Hepatocyte (in vitro differentiated cells): ENCODE data around the gene EXOC1L. TPM values are rescaled to one million over a fixed set of nuclear protein-coding genes. Genes with fewer than 3 reads are reported as not detected.
"Not testable (repeated sequence)": the region's sequence is repeated elsewhere in the genome, so short reads cannot be mapped to it uniquely, and the experiment has no call there.

Experiments used
- DNase-seq: peaks from one replicate; pipeline ENCODE4 v3.0.0-alpha.2; 2016; ENCODE audit warnings: low spot score
- H2AFZ ChIP-seq: fragments of 200-600 bp; sonication (generic); 2 replicates; pipeline ENCODE4 v1.6.0; 2016; ENCODE audit warnings: antibody characterized with exemption, mild to moderate bottlenecking
- H3K27ac ChIP-seq: fragments of 200-600 bp; sonication (generic); 2 replicates; pipeline ENCODE4 v1.5.1; 2016; ENCODE audit warnings: mild to moderate bottlenecking
- H3K27me3 ChIP-seq: fragments of 200-600 bp; sonication (generic); 2 replicates; pipeline ENCODE4 v1.6.1; 2016
- H3K36me3 ChIP-seq: fragments of 200-600 bp; sonication (generic); replicated peaks from 2 replicates; pipeline ENCODE4 v1.5.1; 2016; ENCODE audit warnings: low read depth; ENCODE audit not compliant: insufficient read depth
- H3K4me1 ChIP-seq: fragments of 200-600 bp; sonication (generic); 2 replicates; pipeline ENCODE4 v1.5.1; 2016; ENCODE audit warnings: mild to moderate bottlenecking, moderate library complexity; ENCODE audit not compliant: insufficient read depth
- H3K4me2 ChIP-seq: fragments of 200-600 bp; sonication (generic); 2 replicates; pipeline ENCODE4 v1.6.0; 2016
- H3K4me3 ChIP-seq: fragments of 200-600 bp; sonication (generic); 2 replicates; pipeline ENCODE4 v1.5.1; 2016; ENCODE audit warnings: mild to moderate bottlenecking
- H3K79me2 ChIP-seq: fragments of 200-600 bp; sonication (generic); 2 replicates; pipeline ENCODE4 v1.6.0; 2017; ENCODE audit warnings: mild to moderate bottlenecking
- H3K9me2 ChIP-seq: fragments of 200-600 bp; sonication (generic); replicated peaks from 2 replicates; pipeline ENCODE4 v1.6.0; 2017; ENCODE audit warnings: mild to moderate bottlenecking; ENCODE audit not compliant: insufficient read depth
- H3K9me3 ChIP-seq: fragments of 200-600 bp; sonication (generic); 2 replicates; pipeline ENCODE4 v1.5.1; 2016; ENCODE audit warnings: low read depth, mild to moderate bottlenecking
- H4K20me1 ChIP-seq: fragments of 200-600 bp; sonication (generic); 2 replicates; pipeline ENCODE4 v1.6.0; 2016; ENCODE audit warnings: mild to moderate bottlenecking; ENCODE audit not compliant: insufficient read depth, poor library complexity, severe bottlenecking
- EZH2 ChIP-seq: fragments of 200-600 bp; sonication (generic); IDR thresholded peaks from 2 replicates; pipeline ENCODE4 v1.6.1; 2016; ENCODE audit warnings: antibody characterized with exemption, mild to moderate bottlenecking, borderline replicate concordance
- EZH2phosphoT487 ChIP-seq: fragments of 200-600 bp; sonication (generic); IDR thresholded peaks from one replicate; pipeline ENCODE4 v1.6.1; 2018; ENCODE audit warnings: antibody characterized with exemption, mild to moderate bottlenecking, low read depth, moderate library complexity; ENCODE audit not compliant: unreplicated experiment, severe bottlenecking
- WGBS: methylation state at CpG from one replicate; pipeline ENCODE4 v1.1.6; 2016; ENCODE audit warnings: low lambda C conversion rate; ENCODE audit errors: missing lambda C conversion rate; 5-methylcytosine and 5-hydroxymethylcytosine counted together
- polyA plus RNA-seq: library from polyadenylated mRNA; unstranded; fragments of >200 nt; fragmentation: Nextera tagmentation; extraction: Ambion mirVana; gene quantifications from 2 replicates; pipeline ENCODE4 v1.2.1, GENCODE V29; 2016
- total RNA-seq: library from RNA; depleted of rRNA; stranded (reverse); fragments of >200 nt; gene quantifications from 2 replicates; pipeline ENCODE4 v1.2.3, GENCODE V29; 2014
- TF ChIP-seq, protein P1 (sequence below): fragments of 200-600 bp; sonication (generic); IDR thresholded peaks from 2 replicates; pipeline ENCODE4 v1.5.1; 2016; ENCODE audit warnings: antibody characterized with exemption, mild to moderate bottlenecking; ENCODE audit not compliant: poor library complexity

EXOC1L gene
- total and polyA plus RNA-seq, 2 experiments from 2014 or later: not detected

DNA sequence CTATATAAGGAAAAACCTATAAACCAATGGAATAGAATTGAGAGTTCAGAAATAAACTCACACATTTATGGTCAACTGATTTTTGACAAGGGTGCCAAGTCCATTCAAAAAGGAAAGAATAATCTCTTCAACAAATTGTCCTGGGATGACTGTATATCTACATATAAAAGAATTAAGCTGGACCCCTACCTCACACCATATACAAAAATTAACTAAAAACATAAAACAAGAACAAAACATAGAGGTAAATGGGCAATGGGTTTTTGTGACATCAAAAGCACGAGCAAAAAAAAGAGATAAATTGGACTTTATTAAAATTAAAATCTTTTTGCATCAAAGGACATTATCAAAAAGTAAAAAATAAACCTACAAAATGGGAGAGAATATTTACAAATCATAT, 18.3 kb downstream of the EXOC1L start:
- WGBS: 84% methylated on average over 1 of the region's 1 CpG
- H3K36me3 ChIP-seq: no peaks in the 10 kb centered on the region
- H3K27ac ChIP-seq: no peak overlapping the region
- no peaks in the 10 kb centered on the region for H3K27me3 ChIP-seq
- H3K4me3 ChIP-seq: no peak overlapping the region
- H2AFZ ChIP-seq: no peak overlapping the region
- DNase-seq: no peak
- H3K9me2 ChIP-seq: no peaks in the 10 kb centered on the region
- no peaks in the 10 kb centered on the region for H3K9me3 ChIP-seq
- H3K79me2 ChIP-seq: no peaks in the 10 kb centered on the region
- H3K4me2 ChIP-seq: no peak overlapping the region
- no peaks in the 10 kb centered on the region for H4K20me1 ChIP-seq
- H3K4me1 ChIP-seq: no peaks in the 10 kb centered on the region
- TF ChIP-seq EZH2: no peak
- TF ChIP-seq, protein P1, sequence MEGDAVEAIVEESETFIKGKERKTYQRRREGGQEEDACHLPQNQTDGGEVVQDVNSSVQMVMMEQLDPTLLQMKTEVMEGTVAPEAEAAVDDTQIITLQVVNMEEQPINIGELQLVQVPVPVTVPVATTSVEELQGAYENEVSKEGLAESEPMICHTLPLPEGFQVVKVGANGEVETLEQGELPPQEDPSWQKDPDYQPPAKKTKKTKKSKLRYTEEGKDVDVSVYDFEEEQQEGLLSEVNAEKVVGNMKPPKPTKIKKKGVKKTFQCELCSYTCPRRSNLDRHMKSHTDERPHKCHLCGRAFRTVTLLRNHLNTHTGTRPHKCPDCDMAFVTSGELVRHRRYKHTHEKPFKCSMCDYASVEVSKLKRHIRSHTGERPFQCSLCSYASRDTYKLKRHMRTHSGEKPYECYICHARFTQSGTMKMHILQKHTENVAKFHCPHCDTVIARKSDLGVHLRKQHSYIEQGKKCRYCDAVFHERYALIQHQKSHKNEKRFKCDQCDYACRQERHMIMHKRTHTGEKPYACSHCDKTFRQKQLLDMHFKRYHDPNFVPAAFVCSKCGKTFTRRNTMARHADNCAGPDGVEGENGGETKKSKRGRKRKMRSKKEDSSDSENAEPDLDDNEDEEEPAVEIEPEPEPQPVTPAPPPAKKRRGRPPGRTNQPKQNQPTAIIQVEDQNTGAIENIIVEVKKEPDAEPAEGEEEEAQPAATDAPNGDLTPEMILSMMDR: no peak
- TF ChIP-seq EZH2phosphoT487: no peak

DNA sequence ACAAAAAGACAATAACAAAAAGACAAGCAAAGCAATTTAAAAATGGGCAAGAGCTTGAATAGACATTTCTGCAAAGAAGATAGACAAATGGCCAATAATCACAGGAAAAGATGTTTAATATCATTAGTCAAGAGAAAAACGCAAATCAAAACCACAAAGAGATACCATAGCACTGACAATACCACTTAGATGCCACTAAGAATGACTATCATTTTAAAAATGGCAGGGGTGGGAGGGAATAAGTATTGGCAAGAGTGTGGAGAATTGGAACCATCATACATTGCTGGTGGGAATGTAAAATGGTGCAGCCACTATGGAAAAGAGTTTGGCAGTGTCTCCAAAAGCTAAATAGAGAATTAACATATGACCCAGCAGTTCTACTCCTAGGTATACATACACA, 18.8 kb downstream of the EXOC1L start:
- no peaks in the 10 kb centered on the region for H3K9me2 ChIP-seq
- H3K27me3 ChIP-seq: no peaks in the 10 kb centered on the region
- TF ChIP-seq, protein P1: no peak
- TF ChIP-seq EZH2: no peak
- H3K4me3 ChIP-seq: no peak overlapping the region
- H3K36me3 ChIP-seq: no peaks in the 10 kb centered on the region
- no peaks in the 10 kb centered on the region for H3K79me2 ChIP-seq
- H3K9me3 ChIP-seq: no peaks in the 10 kb centered on the region
- H4K20me1 ChIP-seq: no peaks in the 10 kb centered on the region
- no peak overlapping the region for H2AFZ ChIP-seq
- H3K27ac ChIP-seq: no peak overlapping the region
- 75% methylated on average over 1 of the region's 1 CpG for WGBS
- H3K4me1 ChIP-seq: no peaks in the 10 kb centered on the region
- H3K4me2 ChIP-seq: no peak overlapping the region
- no peak for DNase-seq

DNA sequence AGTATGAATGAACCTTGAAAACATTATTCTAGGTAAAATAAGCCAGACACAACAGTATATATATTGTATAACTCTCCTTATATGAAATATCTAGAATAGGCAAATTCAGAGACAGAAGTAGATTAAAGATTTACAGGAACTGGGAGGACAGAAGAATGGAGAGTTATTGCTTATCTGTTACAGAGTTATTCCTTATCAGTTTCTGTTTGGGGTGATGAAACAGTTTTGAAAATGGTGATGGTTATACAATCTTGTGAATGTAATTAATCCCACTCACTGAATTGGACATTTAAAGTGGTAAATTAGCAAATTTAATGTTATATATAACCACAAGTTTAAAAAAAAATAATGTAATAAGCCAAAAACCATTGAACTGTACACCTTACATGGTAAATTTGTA, 19.4 kb downstream of the EXOC1L start:
- H3K4me3 ChIP-seq: no peak overlapping the region
- H3K4me1 ChIP-seq: no peaks in the 10 kb centered on the region
- H2AFZ ChIP-seq: no peak overlapping the region
- DNase-seq: no peak
- no peaks in the 10 kb centered on the region for H3K79me2 ChIP-seq
- H3K27me3 ChIP-seq: no peaks in the 10 kb centered on the region
- H3K9me3 ChIP-seq: no peaks in the 10 kb centered on the region
- no peaks in the 10 kb centered on the region for H3K9me2 ChIP-seq
- no peaks in the 10 kb centered on the region for H3K36me3 ChIP-seq
- H4K20me1 ChIP-seq: no peaks in the 10 kb centered on the region
- H3K27ac ChIP-seq: no peak overlapping the region
- TF ChIP-seq EZH2 (no peak), EZH2phosphoT487 (no peak)
- TF ChIP-seq, protein P1: no peak
- H3K4me2 ChIP-seq: no peak overlapping the region

DNA sequence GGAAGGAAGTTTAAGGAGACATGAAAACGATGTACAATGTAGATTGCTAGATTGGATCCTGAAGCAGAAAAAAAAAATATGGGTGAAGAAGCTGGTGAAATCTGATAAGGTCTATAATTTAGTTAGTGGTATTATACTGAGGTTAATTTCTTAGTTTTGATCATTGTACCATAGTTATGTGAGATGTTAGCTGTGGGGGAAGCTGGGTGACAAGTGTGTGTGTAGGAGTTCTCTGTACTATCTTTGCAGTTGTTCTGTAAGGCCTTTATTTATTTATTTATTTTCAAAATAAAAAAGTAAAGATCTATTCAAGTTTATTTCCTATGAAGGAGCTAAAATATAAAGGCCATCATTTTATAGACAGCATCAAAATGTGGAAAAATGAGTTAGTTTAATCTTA, 21.4 kb downstream of the EXOC1L start:
- DNase-seq: no peak
- Histone ChIP-seq H3K9me2 (no peaks in the 10 kb centered on the region), H3K4me3 (no peak overlapping the region), H4K20me1 (no peaks in the 10 kb centered on the region), H3K36me3 (no peaks in the 10 kb centered on the region), H3K79me2 (no peaks in the 10 kb centered on the region), H3K27me3 (no peaks in the 10 kb centered on the region), H2AFZ (no peak overlapping the region), H3K27ac (no peak overlapping the region), H3K4me1 (no peaks in the 10 kb centered on the region), H3K4me2 (no peak overlapping the region), H3K9me3 (no peaks in the 10 kb centered on the region)
- TF ChIP-seq, protein P1: no peak
- TF ChIP-seq EZH2phosphoT487 (no peak), EZH2 (no peak)
- whole genome bisulfite sequencing: 100% methylated on average over 1 of the region's 1 CpG

DNA sequence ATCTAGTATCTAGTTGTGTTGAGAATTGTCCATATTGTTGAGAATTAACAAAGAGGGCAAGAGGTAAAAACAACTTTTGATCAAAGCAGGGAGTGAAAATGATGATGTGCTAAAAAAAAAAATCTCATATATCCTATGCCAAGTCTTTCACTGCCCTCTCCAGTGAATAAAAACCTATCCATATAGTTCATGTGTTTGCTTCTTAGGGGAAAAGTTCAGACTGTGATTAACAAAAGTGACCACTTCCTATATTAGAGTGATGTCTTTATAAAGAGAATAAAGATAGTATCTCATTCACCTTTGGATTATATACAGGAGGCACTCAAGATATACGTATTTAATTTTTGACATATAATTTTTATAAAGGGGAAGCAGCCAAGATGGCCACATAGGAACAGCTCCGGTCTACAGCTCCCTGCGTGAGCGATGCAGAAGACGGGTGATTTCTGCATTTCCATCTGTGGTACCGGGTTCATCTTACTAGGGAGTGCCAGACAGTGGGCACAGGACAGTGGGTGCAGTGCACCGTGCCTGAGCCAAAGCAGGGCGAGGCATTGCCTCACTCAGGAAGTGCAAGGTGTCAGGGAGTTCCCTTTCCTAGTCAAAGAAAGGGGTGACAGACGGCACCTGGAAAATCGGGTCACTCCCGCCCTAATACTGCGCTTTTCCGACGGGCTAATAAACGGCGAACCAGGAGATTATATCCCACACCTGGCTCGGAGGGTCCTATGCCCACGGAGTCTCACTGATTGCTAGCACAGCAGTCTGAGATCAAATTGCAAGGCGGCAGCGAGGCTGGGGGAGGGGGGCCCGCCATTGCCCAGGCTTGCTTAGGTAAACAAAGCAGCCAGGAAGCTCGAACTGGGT, 22.0 kb downstream of the EXOC1L start:
- H3K9me3 ChIP-seq, H3K79me2 ChIP-seq, H3K36me3 ChIP-seq, H3K4me3 ChIP-seq, H3K9me2 ChIP-seq, H3K4me1 ChIP-seq, DNase-seq, H3K27me3 ChIP-seq, H4K20me1 ChIP-seq, H3K27ac ChIP-seq: not testable (repeated sequence)
- Histone ChIP-seq H3K4me2 (peak overlapping the region; percentile 59), H2AFZ (peak overlapping the region; percentile 81)
- 47% methylated on average over 21 of the region's 22 CpGs for WGBS
